Tibial nerve (tissue), 4 donors: ENCODE measurements around the gene NTSR1. TPM values are rescaled to one million over a fixed set of nuclear protein-coding genes. Genes with fewer than 3 reads are reported as not detected.

ENCODE experiments used
- DNase-seq, 2 donors: peaks; one replicate each; pipeline ENCODE4 v3.0.0-alpha.2; 2019; ENCODE audit warnings: low spot score in 2 of 2
- H3K27ac ChIP-seq, 4 donors: fragments of 200-600 bp; sonication (generic) in 3 of 4; one replicate each; pipeline ENCODE4 v1.5.1; 2017 to 2019; ENCODE audit warnings: mild to moderate bottlenecking in 1 of 4
- H3K27me3 ChIP-seq, 2 donors: fragments of 200-600 bp; sonication (generic) in 1 of 2; one replicate each; pipeline versions ENCODE4 v1.5.1 to v1.6.0; 2017 to 2019
- H3K36me3 ChIP-seq, 3 donors: fragments of 200-600 bp; sonication (generic); one replicate each; pipeline ENCODE4 v1.5.1; 2018 to 2019
- H3K4me1 ChIP-seq, 4 donors: fragments of 200-600 bp; sonication (generic) in 3 of 4; one replicate each; pipeline ENCODE4 v1.5.1; 2017 to 2019
- H3K4me3 ChIP-seq, 4 donors: fragments of 200-600 bp; sonication (generic) in 3 of 4; one replicate each; pipeline ENCODE4 v1.5.1; 2017 to 2019; ENCODE audit warnings: mild to moderate bottlenecking in 1 of 4, moderate library complexity in 1 of 4
- H3K9me3 ChIP-seq, 4 donors: fragments of 200-600 bp; sonication (generic) in 3 of 4; one replicate each; pipeline ENCODE4 v1.5.1; 2017 to 2019
- EP300 ChIP-seq, 2 donors: sonication (generic); formaldehyde crosslinking; IDR thresholded peaks; one replicate each; pipeline ENCODE4 v1.6.1; 2017; ENCODE audit warnings: antibody characterized with exemption in 2 of 2, mild to moderate bottlenecking in 1 of 2
- POLR2A ChIP-seq, 2 donors: fragments of 450-650 bp; IDR thresholded peaks; one replicate each; pipeline ENCODE4 v1.6.1; 2017; ENCODE audit warnings: antibody characterized with exemption in 2 of 2, mild to moderate bottlenecking in 2 of 2, moderate library complexity in 2 of 2
- WGBS, 2 donors: methylation state at CpG; one replicate each; pipeline ENCODE4 v1.1.5; 2018; 5-methylcytosine and 5-hydroxymethylcytosine counted together
- total RNA-seq, 4 donors: library from RNA; depleted of rRNA; stranded (reverse); fragments of >200 nt; gene quantifications; one replicate each; pipeline ENCODE4 v1.1.0, GENCODE V29; 2016
- TF ChIP-seq, protein P1 (sequence below), 5 experiments: fragments of 200-600 bp in 3 of 5; fragments of 450-650 bp in 2 of 5; sonication (generic) in 3 of 5; IDR thresholded peaks; one replicate each; pipeline ENCODE4 v1.5.1; 2016 to 2019; ENCODE audit warnings: antibody characterized with exemption in 5 of 5, mild to moderate bottlenecking in 3 of 5, moderate library complexity in 2 of 5

The NTSR1 gene
- total RNA-seq, 4 donors from 2014 or later = 0.30 TPM; not detected in 3

DNA sequence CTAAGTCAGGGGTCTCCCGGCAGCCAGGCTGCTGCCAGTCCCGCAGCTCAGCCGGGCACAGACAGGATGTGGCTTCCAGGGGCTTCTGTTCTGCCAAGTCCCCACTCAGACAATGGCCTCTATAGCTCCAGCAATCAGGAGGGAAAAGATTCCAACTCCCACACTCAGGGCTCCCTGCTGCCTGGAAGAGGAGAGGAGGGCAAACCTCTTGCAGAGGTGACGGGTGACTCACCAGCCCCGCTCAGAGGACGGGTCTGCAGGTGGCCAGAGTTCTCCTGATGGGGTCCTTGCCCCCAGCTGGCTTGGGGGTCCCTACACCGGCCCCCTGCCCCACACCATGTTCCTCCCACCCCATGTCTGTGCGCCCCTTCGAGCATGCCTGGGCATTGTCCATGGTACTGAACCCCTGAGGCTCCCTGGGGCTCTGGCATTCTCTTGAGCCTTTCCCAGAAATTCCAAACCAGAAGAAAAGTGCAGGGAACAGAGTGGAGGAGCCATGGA is 32.6 kb downstream of the NTSR1 start:
- peak overlapping the region in 1 of 4 donors; percentile 47 for H3K27ac ChIP-seq
- H3K4me3 ChIP-seq = no peak overlapping the region
- H3K36me3 ChIP-seq = no peaks in the 10 kb centered on the region
- 52 to 53% methylated on average over 7 to 9 of the region's 9 CpGs for WGBS, 2 donors
- H3K4me1 ChIP-seq = peaks cover 0 to 9% (median 4%) of the 10 kb centered on the region in 4 donors
- peaks cover 0 to 59% of the 10 kb centered on the region in 2 donors for H3K27me3 ChIP-seq
- H3K9me3 ChIP-seq = no peaks in the 10 kb centered on the region
- no peak for TF ChIP-seq POLR2A (IDR thresholded peaks at IDR 0.05)
- TF ChIP-seq, protein P1, sequence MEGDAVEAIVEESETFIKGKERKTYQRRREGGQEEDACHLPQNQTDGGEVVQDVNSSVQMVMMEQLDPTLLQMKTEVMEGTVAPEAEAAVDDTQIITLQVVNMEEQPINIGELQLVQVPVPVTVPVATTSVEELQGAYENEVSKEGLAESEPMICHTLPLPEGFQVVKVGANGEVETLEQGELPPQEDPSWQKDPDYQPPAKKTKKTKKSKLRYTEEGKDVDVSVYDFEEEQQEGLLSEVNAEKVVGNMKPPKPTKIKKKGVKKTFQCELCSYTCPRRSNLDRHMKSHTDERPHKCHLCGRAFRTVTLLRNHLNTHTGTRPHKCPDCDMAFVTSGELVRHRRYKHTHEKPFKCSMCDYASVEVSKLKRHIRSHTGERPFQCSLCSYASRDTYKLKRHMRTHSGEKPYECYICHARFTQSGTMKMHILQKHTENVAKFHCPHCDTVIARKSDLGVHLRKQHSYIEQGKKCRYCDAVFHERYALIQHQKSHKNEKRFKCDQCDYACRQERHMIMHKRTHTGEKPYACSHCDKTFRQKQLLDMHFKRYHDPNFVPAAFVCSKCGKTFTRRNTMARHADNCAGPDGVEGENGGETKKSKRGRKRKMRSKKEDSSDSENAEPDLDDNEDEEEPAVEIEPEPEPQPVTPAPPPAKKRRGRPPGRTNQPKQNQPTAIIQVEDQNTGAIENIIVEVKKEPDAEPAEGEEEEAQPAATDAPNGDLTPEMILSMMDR (IDR thresholded peaks at IDR 0.05) = no peak
- no peak for DNase-seq

DNA sequence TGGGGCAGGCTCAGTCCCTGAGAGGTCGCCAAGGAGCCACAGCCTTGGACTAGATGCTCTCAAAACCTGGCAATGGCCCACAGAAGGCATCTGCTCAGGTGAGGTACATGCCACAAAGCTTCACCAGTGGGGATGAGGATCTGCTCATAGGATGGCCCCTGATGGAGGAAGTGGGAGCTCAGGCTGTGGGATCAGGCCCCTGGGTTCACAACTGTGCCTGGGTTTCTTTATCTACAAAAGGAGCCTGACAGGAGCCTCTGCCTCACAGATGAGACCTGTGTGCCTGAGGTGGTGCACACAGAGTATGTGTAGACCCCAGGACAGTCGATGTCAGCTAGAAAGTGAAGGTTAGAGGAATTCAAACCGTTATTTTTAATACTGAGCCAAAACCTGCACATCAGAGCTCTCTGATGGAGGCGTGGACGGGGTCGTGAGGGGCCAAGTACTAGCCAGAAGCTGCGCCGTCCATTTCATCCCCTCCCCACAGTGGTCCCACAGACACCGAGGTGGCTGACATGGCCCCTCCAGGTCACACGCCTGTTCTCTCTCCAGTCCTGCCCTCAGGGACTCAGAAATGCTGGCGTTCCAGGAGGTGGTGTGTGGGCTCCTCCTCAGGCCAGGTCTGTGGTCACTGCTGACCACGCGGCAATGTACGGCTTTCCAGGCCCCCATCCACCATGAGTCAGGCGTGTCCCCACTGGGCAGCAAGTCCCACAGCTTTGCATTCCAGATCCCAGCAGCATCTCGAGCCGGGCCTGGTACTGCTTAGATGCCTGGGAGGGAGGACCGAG is 33.3 kb downstream of the NTSR1 start:
- H3K27ac ChIP-seq = no peak overlapping the region
- WGBS, 2 donors = 79 to 82% methylated on average over 13 to 18 of the region's 18 CpGs
- TF ChIP-seq EP300 (IDR thresholded peaks at IDR 0.05) (no peak), POLR2A (IDR thresholded peaks at IDR 0.05) (no peak)
- TF ChIP-seq, protein P1 (IDR thresholded peaks at IDR 0.05) = no peak
- no peak overlapping the region for H3K4me3 ChIP-seq
- peaks cover 0 to 53% of the 10 kb centered on the region in 2 donors for H3K27me3 ChIP-seq
- H3K9me3 ChIP-seq = no peaks in the 10 kb centered on the region
- H3K4me1 ChIP-seq = peaks cover 0 to 9% (median 4%) of the 10 kb centered on the region in 4 donors
- no peaks in the 10 kb centered on the region for H3K36me3 ChIP-seq
- no peak for DNase-seq

DNA sequence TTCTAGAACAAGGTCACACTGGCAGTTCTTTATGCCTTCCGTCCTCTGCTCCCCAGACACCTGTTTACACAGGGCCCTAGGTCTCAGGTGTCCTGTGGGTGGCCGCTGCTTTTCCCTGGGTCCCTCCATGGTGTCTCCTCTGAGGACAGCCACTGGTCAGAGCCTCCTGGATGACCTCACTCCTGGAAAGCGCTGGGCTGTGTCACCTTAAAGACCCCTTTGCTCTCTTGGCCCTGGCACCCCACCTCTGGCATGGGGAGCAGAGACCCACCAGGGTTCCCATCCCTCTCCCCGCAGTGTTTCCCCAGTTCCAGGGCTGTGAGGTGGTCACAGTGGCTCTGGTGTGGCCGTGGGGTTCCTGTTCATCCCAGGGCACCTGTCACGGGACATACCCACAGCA is 33.9 kb downstream of the NTSR1 start:
- H3K4me3 ChIP-seq = no peak overlapping the region
- no peaks in the 10 kb centered on the region for H3K36me3 ChIP-seq
- TF ChIP-seq EP300 (IDR thresholded peaks at IDR 0.05) = no peak
- TF ChIP-seq POLR2A (IDR thresholded peaks at IDR 0.05) = no peak
- TF ChIP-seq, protein P1 (IDR thresholded peaks at IDR 0.05) = no peak
- H3K9me3 ChIP-seq = no peaks in the 10 kb centered on the region
- H3K27me3 ChIP-seq = peaks cover 0 to 47% of the 10 kb centered on the region in 2 donors
- no peak for DNase-seq
- H3K4me1 ChIP-seq = peaks cover 0 to 9% (median 4%) of the 10 kb centered on the region in 4 donors
- no peak overlapping the region for H3K27ac ChIP-seq
- WGBS, 2 donors = 88 to 89% methylated on average over 3 to 6 of the region's 6 CpGs

DNA sequence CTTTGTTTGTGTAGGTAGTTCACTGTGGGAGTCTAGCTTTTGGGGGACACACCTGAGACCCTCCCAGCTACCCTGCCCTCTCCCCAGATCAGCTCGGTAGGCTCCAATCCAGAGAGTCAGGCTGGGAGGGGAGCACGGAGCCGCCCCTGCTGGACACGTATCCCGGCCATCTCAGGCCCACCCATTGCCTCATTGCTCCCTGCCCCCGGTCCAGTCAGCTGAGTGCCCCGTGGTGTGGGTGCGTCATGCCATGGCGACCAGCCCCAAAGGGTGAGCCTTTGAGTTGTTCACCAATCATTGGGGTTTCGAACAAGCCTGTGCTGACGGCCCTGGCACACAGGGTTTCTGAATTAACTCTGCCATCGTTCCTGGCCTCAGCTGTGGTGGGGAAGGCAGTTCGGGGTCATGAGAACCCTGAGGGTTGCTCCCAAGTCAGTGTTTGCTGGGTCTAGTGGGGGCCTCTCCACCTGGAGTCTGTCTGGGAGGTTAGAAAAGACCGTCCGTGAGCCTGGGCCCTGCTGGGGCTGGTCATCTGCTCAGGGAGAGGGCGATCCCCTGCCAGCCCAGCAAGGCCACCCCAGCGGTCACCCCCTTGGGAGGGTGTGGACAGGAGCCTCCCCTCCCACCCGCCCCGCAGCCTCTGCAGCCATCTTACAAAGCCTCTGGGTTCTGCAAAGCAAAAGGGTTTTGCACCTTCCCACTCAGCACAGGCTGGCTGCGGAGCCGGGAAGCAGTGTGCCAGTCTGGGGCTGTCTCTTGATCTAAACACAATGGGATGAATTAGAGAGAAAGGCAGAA is 34.5 kb downstream of the NTSR1 start:
- TF ChIP-seq, protein P1 (IDR thresholded peaks at IDR 0.05) = no peak
- TF ChIP-seq POLR2A (IDR thresholded peaks at IDR 0.05) = no peak
- TF ChIP-seq EP300 (IDR thresholded peaks at IDR 0.05) = no peak
- whole genome bisulfite sequencing, 2 donors = 74 to 87% methylated on average over 12 to 14 of the region's 21 CpGs
- Histone ChIP-seq H3K27ac (no peak overlapping the region), H3K36me3 (no peaks in the 10 kb centered on the region), H3K4me1 (peaks cover 0 to 9% (median 4%) of the 10 kb centered on the region in 4 donors), H3K4me3 (no peak overlapping the region), H3K27me3 (peaks cover 0 to 43% of the 10 kb centered on the region in 2 donors), H3K9me3 (peaks cover 0 to under 1% (median 0%) of the 10 kb centered on the region in 4 donors)
- DNase-seq = no peak
